ENCODE results near the gene RMND5B. TPM values are rescaled to one million over a fixed set of nuclear protein-coding genes. Genes with fewer than 3 reads are reported as not detected.

Gene RMND5B
- total RNA-seq, 1 experiment from 2014 or later: 48.4 TPM

DNA sequence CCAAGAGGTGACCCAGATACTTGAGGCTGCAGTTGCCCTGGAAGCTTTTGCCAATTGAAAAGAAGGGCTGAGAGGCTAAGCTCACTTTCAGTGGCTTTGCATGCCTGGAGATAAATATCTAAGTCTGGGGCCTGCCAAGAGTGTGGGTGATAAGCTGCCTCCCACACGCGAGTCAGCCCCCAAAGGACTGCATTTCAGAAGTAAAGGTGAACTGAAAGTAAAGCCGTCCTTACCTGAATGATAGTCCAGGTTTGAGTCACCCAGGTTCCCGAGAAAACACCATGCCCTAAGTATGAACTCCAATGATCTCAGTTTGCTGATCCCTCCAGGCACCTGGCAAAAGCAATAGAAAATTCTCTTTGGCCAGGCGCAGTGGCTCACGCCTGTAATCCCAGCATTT lies 40.0 kb upstream of the RMND5B start:
- Histone ChIP-seq H3K9me3 (peaks cover 3% of the 10 kb centered on the region; the same call in 1 of the 2 replicates), H3K4me1 (no peaks in the 10 kb centered on the region), H3K27me3 (replicated peaks; ENCODE audit: control insufficient read depth, insufficient read depth, low read length) (no peaks in the 10 kb centered on the region; the same call in 1 of the 2 replicates), H3K4me3 (ENCODE audit: low read depth, low read length) (no peak overlapping the region), H3K36me3 (ENCODE audit: control insufficient read depth, insufficient read depth, low read length) (no peaks in the 10 kb centered on the region)
- TF ChIP-seq CTCF (IDR thresholded peaks at IDR 0.05; ENCODE audit: insufficient read depth in 1 of 2, low read depth in 1 of 2, low read length in 1 of 2, severe bottlenecking in 1 of 2, unreplicated experiment in 1 of 2): no peak
- no peaks in the 10 kb centered on the region for H3K36me3 Mint-ChIP-seq (ENCODE audit: insufficient read depth, unreplicated experiment)
- peaks cover 3% of the 10 kb centered on the region for H3K27me3 Mint-ChIP-seq (ENCODE audit: insufficient read depth, unreplicated experiment)
- H3K4me1 Mint-ChIP-seq (ENCODE audit: low read depth, unreplicated experiment): no peaks in the 10 kb centered on the region
- H3K27ac Mint-ChIP-seq (ENCODE audit: unreplicated experiment): no peak overlapping the region
- H3K9me3 Mint-ChIP-seq (ENCODE audit: unreplicated experiment): peaks cover 9% of the 10 kb centered on the region
- H3K4me3 Mint-ChIP-seq (ENCODE audit: unreplicated experiment): no peak overlapping the region
- BruUV-seq (replicated peaks): no TSS peak
- intact Hi-C loops (cut with micrococcal nuclease; ENCODE audit: unreplicated experiment): no loop called here
- ChIA-PET CTCF (no interaction called here), POLR2A (no interaction called here)
- DNase-seq: no peak

DNA sequence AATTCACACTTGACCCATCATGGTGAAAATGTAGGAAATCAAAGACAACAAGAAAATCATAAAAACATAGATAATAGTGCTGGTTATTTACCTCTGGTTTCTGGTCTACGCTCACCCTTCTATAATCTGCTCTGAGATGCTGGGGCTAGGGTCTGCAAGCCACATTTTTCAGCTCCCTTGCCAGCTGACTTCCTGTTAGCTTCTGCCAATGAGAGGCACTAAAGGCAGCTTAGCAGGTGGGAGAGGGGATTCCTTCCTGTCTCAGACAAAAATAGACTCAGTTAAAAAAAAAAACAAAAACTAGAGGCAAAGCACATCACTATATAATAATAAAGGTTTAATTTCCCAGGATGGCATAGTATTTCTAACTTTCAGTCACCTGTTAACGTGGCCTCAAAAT lies 37.7 kb upstream of the RMND5B start:
- H3K4me1 Mint-ChIP-seq (ENCODE audit: low read depth, unreplicated experiment): no peaks in the 10 kb centered on the region
- no peak overlapping the region for H3K4me3 Mint-ChIP-seq (ENCODE audit: unreplicated experiment)
- TF ChIP-seq CTCF (IDR thresholded peaks at IDR 0.05; ENCODE audit: insufficient read depth in 1 of 2, low read depth in 1 of 2, low read length in 1 of 2, severe bottlenecking in 1 of 2, unreplicated experiment in 1 of 2): no peak
- H3K27me3 Mint-ChIP-seq (ENCODE audit: insufficient read depth, unreplicated experiment): peaks cover 7% of the 10 kb centered on the region
- no peak for DNase-seq
- POLR2A ChIA-PET: no interaction called here
- CTCF ChIA-PET: no interaction called here
- no peak overlapping the region for H3K27ac Mint-ChIP-seq (ENCODE audit: unreplicated experiment)
- H3K27me3 ChIP-seq (replicated peaks; ENCODE audit: control insufficient read depth, insufficient read depth, low read length): no peaks in the 10 kb centered on the region; the same call in 1 of the 2 replicates
- no TSS peak for BruUV-seq (replicated peaks)
- H3K9me3 Mint-ChIP-seq (ENCODE audit: unreplicated experiment): peaks cover 9% of the 10 kb centered on the region
- H3K9me3 ChIP-seq: peaks cover 3% of the 10 kb centered on the region; the same call in 1 of the 2 replicates
- H3K36me3 ChIP-seq (ENCODE audit: control insufficient read depth, insufficient read depth, low read length): no peaks in the 10 kb centered on the region
- no peaks in the 10 kb centered on the region for H3K4me1 ChIP-seq
- no peak overlapping the region for H3K4me3 ChIP-seq (ENCODE audit: low read depth, low read length)
- no peaks in the 10 kb centered on the region for H3K36me3 Mint-ChIP-seq (ENCODE audit: insufficient read depth, unreplicated experiment)
- intact Hi-C loops (cut with micrococcal nuclease; ENCODE audit: unreplicated experiment): no loop called here

- H3K27me3 Mint-ChIP-seq (ENCODE audit: insufficient read depth, unreplicated experiment): peaks cover 5% of the 10 kb centered on the region
- peaks cover 9% of the 10 kb centered on the region for H3K9me3 Mint-ChIP-seq (ENCODE audit: unreplicated experiment)
- Histone ChIP-seq H3K27me3 (replicated peaks; ENCODE audit: control insufficient read depth, insufficient read depth, low read length) (no peaks in the 10 kb centered on the region; the same call in 1 of the 2 replicates), H3K4me3 (ENCODE audit: low read depth, low read length) (no peak overlapping the region), H3K36me3 (ENCODE audit: control insufficient read depth, insufficient read depth, low read length) (no peaks in the 10 kb centered on the region), H3K9me3 (peaks cover 3% of the 10 kb centered on the region; the same call in 1 of the 2 replicates), H3K4me1 (no peaks in the 10 kb centered on the region)
- DNase-seq: no peak
- CTCF ChIA-PET: no interaction called here
- POLR2A ChIA-PET: no interaction called here
- intact Hi-C loops (cut with micrococcal nuclease; ENCODE audit: unreplicated experiment): no loop called here
- no peak for TF ChIP-seq CTCF (IDR thresholded peaks at IDR 0.05; ENCODE audit: insufficient read depth in 1 of 2, low read depth in 1 of 2, low read length in 1 of 2, severe bottlenecking in 1 of 2, unreplicated experiment in 1 of 2)
- BruUV-seq (replicated peaks): no TSS peak
- no peaks in the 10 kb centered on the region for H3K4me1 Mint-ChIP-seq (ENCODE audit: low read depth, unreplicated experiment)
- H3K4me3 Mint-ChIP-seq (ENCODE audit: unreplicated experiment): no peak overlapping the region
- no peaks in the 10 kb centered on the region for H3K36me3 Mint-ChIP-seq (ENCODE audit: insufficient read depth, unreplicated experiment)
- H3K27ac Mint-ChIP-seq (ENCODE audit: unreplicated experiment): no peak overlapping the region
Observed at GRCh38 chr5:178094345-178094744, 36.5 kb upstream of the RMND5B start.

All from Caco-2 (cell line).